ENCODE data around the gene STAC. TPM values are rescaled to one million over a fixed set of nuclear protein-coding genes. Genes with fewer than 3 reads are reported as not detected.

Gene STAC
- total and polyA plus RNA-seq, 2 donors (not counting 3 experiments of a cell fraction or from before 2014, with no cell fraction given): 0.03 to 0.88 TPM

DNA sequence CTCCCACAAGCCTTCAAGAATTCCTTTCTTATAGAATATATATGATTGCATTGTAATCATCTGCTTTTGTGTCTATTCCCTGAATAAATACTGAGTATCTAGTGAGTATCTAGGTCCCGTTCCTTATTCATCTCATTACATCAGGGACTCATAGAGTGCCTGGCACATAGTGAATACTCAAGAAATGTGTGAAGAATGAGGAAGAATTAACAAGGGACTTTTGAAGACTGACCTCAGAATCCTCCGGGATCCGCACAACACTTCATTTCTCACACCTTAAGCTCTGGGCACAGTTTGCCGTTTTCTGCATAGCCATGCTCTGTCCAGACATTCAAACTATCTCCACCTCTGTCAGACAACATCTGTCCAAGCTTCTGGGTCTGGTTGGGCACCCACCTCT is 108.8 kb downstream of the STAC start:
- H2AFZ ChIP-seq (ENCODE audit: low read depth, low read length): no peak overlapping the region
- H3K4me1 ChIP-seq (ENCODE audit: control insufficient read depth, extremely low read depth, insufficient read depth, low read length): no peaks in the 10 kb centered on the region
- H3K4me3 ChIP-seq (replicated peaks in 1 of 3; ENCODE audit: insufficient read depth in 1 of 3, low read depth in 1 of 3, low read length in 3 of 3): no peak overlapping the region
- no peaks in the 10 kb centered on the region for H3K9me3 ChIP-seq (replicated peaks; ENCODE audit: control insufficient read depth, insufficient read depth, low read length)
- H4K20me1 ChIP-seq (replicated peaks; ENCODE audit: control insufficient read depth, extremely low read depth, insufficient read depth, low read length): no peaks in the 10 kb centered on the region
- DNase-seq (ENCODE audit: low read depth, low spot score): no peak
- dilution Hi-C loops (cut with MboI; ENCODE audit: extremely low pct_ligation_motif_present, low sequenced_read_pairs) (no loop called here), intact Hi-C loops (cut with micrococcal nuclease) (no loop called here)
- no peaks in the 10 kb centered on the region for H3K27me3 ChIP-seq (ENCODE audit: control insufficient read depth in 2 of 2, insufficient read depth in 2 of 2, low read length in 2 of 2)
- H3K79me2 ChIP-seq (ENCODE audit: control insufficient read depth, insufficient read depth, low read length): no peaks in the 10 kb centered on the region
- no TSS peak for BruUV-seq (replicated peaks)
- no peaks in the 10 kb centered on the region for H3K36me3 ChIP-seq (ENCODE audit: control insufficient read depth in 2 of 2, extremely low read depth in 1 of 2, insufficient read depth in 2 of 2, low read length in 2 of 2)
- ChIA-PET CTCF (no interaction called here), POLR2A (no interaction called here)
- H3K27ac ChIP-seq (ENCODE audit: insufficient read depth, low read depth, low read length): no peak overlapping the region
- no peaks in the 10 kb centered on the region for H3K9me1 ChIP-seq (replicated peaks; ENCODE audit: control insufficient read depth, extremely low read depth, insufficient read depth, low read length)
- FAIRE-seq: no peak
- H3K4me2 ChIP-seq (ENCODE audit: insufficient read depth, low read length): no peak overlapping the region
- H3K9ac ChIP-seq (replicated peaks; ENCODE audit: extremely low read depth, insufficient read depth, low read length): no peak overlapping the region
- TF ChIP-seq GATA2 (IDR thresholded peaks at IDR 0.05; ENCODE audit: insufficient read depth, insufficient read length, low read depth, low read length): no peak
- TF ChIP-seq POLR2A (IDR thresholded peaks at IDR 0.05; ENCODE audit: low read depth, low read length): no peak
- no peak for TF ChIP-seq CTCF (IDR thresholded peaks at IDR 0.05; ENCODE audit: extremely low read depth in 1 of 2, insufficient read depth in 1 of 2, low read depth in 1 of 2, low read length in 2 of 2)
- TF ChIP-seq MYC (IDR thresholded peaks at IDR 0.05; ENCODE audit: low read depth, low read length): no peak
- no peak for TF ChIP-seq JUN (IDR thresholded peaks at IDR 0.05; ENCODE audit: borderline replicate concordance, insufficient read depth, insufficient read length, low read depth)
- TF ChIP-seq MAX (IDR thresholded peaks at IDR 0.05; ENCODE audit: insufficient read depth, insufficient read length): no peak
- no peak for TF ChIP-seq FOS (IDR thresholded peaks at IDR 0.05; ENCODE audit: borderline replicate concordance, insufficient read depth, low read length)
- TF ChIP-seq POLR2AphosphoS5 (IDR thresholded peaks at IDR 0.05; ENCODE audit: insufficient read depth, low read depth, low read length): no peak
- no peak for TF ChIP-seq EZH2 (IDR thresholded peaks at IDR 0.05; ENCODE audit: borderline replicate concordance, low read depth, low read length, severe bottlenecking)

Data from endothelial cell of umbilical vein (primary cell).